22Rv1 (cell line): Measurements from ENCODE around the gene ASPRV1.

Experiments
- ZFX ChIP-seq: fragments of 450-650 bp; IDR thresholded peaks from 2 replicates; pipeline ENCODE4 v1.6.1; 2017; ENCODE audit warnings: antibody characterized with exemption, borderline replicate concordance
- TF ChIP-seq, protein P1 (sequence below): fragments of 450-650 bp; IDR thresholded peaks from 2 replicates; pipeline ENCODE4 v1.5.1; 2017; ENCODE audit warnings: mild to moderate bottlenecking

DNA sequence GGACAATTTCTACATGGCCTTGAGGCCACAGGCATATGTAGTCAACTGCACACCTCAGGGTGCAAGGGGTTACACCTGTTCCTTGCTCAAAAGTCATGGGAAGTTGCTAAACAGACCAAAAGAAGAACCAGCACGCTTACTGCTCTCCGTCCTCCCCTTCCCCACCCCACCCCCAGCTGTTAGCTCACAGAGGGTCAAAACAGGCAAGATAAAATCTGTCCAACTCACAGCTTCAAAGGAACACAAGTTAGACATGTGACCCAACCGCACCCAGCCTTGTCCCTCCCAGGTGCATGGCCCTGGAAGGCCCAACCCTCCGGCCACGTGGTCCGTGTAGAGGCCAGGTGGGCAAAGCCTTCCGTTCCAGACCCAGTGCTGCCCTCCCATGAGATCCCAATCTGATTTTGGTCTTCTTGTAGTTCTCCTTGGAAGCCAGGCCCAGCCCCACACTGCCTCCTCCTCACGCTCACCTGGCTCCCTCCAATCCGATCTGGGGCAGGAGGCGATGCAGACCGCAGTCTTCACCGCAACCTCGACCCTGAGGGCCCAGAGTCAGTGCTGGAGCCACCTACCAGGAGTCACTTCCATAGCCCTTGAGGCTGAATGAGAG is 14.5 kb upstream of the ASPRV1 start:
- TF ChIP-seq, protein P1, sequence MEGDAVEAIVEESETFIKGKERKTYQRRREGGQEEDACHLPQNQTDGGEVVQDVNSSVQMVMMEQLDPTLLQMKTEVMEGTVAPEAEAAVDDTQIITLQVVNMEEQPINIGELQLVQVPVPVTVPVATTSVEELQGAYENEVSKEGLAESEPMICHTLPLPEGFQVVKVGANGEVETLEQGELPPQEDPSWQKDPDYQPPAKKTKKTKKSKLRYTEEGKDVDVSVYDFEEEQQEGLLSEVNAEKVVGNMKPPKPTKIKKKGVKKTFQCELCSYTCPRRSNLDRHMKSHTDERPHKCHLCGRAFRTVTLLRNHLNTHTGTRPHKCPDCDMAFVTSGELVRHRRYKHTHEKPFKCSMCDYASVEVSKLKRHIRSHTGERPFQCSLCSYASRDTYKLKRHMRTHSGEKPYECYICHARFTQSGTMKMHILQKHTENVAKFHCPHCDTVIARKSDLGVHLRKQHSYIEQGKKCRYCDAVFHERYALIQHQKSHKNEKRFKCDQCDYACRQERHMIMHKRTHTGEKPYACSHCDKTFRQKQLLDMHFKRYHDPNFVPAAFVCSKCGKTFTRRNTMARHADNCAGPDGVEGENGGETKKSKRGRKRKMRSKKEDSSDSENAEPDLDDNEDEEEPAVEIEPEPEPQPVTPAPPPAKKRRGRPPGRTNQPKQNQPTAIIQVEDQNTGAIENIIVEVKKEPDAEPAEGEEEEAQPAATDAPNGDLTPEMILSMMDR = no peak
- TF ChIP-seq ZFX = no peak
